GM19438 (cell line): Measurements from ENCODE around the gene EIF4A2.

ENCODE experiments used
- ATAC-seq: cut with Tn5 transposase; IDR thresholded peaks from one replicate; pipeline ENCODE4 v1.9.1; 2021; ENCODE audit warnings: low read depth; ENCODE audit not compliant: unreplicated experiment

EIF4A2 gene

GRCh38 chr3:186783058-186783730 is at the start of gene EIF4A2:
Gene EIF4A2, plus strand, starts transcription at chr3:186783577. Its CDS starts 34 bp downstream, at chr3:186783611.
- peak; percentile 52 for ATAC-seq

DNA sequence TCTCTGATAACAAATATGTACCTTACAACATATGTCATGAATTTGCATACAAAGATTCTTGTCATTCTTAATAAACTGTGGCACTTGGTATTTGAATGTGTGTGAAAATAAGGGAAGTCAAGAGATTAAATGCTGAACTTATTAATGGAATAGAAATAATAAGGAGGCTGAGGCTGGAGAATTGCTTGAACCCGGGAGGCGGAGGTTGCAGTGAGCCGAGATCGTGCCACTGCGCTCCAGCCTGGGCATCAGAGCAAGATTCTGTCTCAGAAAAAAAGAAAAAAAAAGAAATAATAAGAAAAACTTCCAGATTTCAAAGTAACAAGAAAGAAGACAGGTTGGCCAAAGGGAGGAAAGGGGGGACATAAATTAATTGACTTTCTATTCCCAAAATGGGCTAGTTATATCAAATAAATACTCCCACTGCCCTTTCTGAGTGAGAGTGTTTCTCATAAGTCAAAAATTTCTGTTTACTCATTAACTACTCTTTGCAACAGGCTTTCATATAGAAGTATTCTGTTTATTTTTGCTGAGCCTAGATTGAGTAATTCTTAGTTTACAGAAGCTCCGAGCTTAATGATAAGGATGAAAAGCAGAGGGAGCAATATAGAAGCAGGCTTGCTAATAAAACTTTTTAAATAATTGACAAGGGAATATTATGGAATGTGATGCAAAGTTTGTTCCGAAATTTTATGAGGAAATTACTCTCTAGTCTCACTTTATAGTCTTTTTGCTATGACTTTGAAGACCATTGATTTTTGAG is 40.6 kb upstream of the EIF4A2 start:
- ATAC-seq: no peak

DNA sequence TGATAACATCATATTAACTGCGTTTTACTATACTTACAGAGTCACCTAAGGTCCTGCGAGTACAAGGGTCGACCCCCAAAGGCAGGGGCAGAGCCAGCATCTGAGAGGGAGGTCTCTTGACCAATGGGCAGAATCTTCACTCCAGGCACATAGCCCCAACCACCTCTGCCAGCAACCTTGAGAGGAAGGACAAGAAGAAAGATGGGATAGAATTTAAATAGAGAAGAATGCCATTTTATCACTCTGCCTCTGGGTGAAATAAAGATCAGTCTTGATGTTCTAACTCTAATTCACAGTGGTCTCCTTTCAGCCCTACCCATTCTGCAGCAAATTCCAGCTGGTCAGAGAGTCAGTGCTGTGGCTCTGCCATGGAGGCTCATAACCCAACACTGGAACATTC is 39.7 kb upstream of the EIF4A2 start:
- ATAC-seq: no peak

DNA sequence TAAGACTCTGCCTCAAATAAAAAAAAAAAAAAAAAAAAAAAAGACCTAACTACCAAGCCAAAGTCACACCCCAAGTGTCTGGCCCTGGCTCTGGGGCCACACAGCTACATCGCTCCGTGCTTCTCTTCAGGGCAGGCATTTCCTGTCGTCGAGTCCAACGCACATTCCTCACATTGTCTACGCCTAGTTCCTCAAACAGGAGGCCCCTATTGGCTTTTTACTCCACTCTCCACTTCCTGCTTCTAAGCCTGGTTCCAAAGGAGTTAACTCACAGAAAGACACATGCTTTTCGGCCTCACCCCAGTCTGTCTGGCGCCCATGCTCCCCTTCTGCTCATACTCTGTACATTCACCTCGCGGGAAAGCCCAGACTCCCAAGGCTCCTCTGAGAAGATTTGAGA is 37.4 kb upstream of the EIF4A2 start:
- no peak for ATAC-seq

DNA sequence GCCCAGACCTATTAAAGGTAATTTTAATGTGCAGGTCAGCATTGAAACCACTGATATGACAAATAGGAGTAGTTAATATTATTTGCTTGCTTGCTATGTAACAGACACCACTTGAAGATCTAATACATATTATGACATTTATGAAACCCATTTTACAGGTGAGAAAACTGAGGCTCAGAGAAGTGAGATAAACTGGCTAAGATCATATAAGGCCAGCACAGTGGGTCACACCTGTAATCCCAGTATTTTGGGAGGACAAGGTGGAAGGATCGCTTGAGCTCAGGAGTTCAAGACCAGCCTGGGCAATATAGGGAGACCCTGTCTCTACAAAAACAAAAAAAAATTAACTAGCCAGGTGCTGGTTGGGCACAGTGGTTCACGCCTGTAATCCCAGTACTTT is 33.1 kb upstream of the EIF4A2 start:
- no peak for ATAC-seq

DNA sequence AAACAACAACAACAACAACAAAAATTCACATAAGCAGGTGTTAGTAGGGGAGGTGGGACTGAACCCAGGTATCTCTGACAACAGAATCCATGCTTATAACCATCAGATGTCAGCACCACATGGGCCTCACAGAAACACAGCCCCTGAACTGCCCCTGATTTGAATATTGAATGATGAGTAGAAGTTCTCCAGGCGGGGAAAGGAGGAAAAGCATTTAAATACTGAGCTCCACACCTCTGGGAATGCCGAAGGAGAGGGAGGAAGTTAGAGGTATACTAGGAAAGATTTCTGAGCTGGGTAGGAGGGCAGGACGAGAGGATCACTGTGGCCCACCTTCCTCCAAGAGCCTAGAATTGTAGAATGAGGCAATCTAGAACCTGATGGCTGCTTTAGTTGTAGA is 31.9 kb upstream of the EIF4A2 start:
- no peak for ATAC-seq

DNA sequence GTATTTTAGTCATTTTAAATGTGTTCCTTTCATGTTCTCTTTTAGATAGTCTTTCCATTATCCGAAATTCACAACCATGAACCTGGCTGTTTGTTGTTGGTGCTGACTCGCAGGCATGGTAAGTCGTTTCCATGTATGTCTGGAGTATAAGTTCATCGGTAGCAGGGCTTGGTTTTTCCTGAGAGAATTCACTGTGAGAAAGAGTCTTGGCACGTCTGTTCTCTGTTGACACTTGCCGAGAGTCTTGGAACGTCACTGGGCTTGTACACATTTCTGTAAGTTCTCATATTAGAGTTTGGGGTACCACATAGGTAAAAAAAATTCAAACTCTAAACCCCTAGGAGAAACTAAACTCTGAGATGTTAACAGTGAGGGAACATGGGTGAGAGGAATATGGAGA is 29.4 kb upstream of the EIF4A2 start:
- no peak for ATAC-seq

GRCh38 chr3:186754871-186755270 is 28.5 kb upstream of the EIF4A2 start:
- no peak for ATAC-seq

- ATAC-seq: no peak
These were observed 26.2 kb upstream of the EIF4A2 start for GRCh38 chr3:186757214-186757613.

DNA sequence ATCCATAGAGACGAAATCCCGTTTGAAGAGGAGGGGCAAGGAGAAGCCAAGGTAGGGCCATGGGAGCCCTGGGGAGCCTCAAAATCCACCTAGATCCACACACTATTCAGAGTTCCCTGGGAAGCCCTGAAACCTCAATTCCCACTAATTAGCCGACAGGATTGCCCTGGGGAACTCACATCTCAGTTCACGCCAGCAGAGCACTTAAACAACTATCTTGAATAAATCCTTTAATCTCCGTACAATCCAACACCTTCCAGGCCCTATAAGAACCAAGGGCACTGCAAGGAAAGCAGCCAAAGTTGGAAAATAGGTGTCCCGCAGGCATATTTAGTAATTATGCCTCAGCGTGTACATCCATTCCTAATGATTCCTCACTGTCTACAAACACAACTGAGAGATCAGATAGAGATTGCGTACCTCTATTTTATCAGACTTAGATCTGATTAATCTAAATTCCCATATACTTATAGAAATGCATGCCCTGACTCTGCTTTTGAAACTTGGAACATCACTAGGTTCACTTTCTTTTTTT is 25.6 kb upstream of the EIF4A2 start:
- ATAC-seq: no peak

DNA sequence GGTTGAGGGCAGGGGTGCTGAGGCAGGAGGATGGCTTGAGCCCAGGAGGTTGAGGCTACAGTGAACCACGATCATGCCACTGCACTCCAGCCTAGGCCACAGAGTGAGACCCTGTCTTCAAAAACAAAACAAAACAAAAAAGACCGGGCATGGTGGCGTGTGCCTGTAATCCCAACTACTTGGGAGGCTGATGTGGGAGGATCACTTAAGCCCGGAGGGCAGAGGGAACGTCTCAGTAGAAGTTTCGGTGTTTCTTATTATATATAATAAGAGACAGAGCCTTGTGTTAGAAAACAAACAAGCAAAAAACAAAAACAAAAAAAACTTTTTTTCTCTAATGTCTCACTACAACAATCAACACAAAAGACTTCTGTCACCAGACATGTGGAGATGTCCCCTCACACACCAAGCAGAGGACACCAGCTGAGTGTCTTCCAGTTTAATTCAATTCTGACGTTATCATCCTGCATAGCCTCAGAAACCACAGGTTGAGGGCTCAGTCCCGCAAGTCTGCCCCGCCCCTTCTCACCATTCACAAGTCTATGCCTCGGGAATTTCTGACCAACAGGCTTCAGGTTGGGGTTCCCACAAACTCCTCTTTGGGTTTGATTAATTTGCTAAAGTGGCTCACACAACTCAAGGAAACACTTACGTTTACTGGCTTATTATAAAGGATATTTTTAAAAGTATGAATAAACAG is 24.0 kb upstream of the EIF4A2 start:
- ATAC-seq: no peak

DNA sequence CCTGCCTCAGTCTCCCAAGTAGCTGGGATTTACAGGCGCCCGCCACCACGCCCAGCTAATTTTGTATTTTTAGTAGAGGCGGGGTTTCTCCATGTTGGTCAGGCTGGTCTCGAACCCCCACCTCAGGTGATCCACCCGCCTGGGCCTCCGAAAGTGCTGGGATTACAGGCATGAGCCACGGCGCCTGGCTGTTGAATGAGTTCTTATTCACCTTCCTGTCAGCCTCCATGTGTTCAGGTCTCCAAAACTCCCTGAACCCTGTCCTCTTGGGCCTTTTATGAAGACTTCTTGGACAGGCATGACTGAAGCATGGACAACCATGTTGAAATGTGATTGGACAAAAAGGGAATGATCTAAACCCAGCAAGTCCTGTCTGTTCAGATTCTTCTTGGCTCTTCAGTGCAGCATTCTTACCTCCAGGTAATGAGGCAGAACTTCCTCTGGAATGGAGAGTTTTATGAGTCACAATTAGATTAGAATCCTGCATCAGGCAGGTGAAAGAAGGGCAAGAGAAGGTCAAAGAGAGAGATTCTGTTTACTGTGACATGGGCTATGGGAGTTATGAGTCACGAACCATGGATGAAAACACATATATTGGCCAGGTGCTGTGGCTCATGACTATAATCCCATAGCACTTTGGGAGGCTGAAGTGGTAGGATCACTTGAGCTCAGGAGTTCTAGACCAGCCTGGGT is 23.1 kb upstream of the EIF4A2 start:
- no peak for ATAC-seq

DNA sequence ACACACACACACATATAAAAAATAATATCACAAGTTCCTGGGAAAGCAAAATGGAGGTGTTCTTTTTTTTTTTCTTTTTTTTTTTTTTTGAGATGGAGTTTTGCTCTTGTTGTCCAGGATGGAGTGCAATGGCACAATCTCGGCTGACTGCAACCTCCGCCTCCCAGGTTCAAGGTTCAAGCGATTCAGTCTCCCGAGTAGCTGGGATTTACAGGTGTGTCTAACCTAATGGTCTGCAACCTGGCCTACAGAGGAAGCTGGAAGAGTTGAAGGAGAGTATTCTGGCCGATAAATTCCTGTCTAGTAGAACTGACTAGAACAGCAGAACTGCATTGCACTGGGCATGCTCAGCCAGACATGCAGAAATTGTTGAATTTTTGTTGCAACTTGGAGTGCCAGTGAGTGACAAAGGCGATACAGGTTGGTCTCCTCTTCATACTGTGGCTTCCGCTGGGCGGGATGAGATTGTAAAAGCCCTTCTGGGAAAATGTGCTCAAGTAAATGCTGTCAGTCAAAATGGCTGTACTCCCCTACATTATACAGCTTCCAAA is 22.4 kb upstream of the EIF4A2 start:
- ATAC-seq: no peak

GRCh38 chr3:186772281-186772694 is 11.1 kb upstream of the EIF4A2 start:
- ATAC-seq: peak; percentile 42

GRCh38 chr3:186772701-186773417 is 10.5 kb upstream of the EIF4A2 start:
- ATAC-seq: peak; percentile 90

GRCh38 chr3:186775999-186776398 is 7.4 kb upstream of the EIF4A2 start:
- no peak for ATAC-seq

DNA sequence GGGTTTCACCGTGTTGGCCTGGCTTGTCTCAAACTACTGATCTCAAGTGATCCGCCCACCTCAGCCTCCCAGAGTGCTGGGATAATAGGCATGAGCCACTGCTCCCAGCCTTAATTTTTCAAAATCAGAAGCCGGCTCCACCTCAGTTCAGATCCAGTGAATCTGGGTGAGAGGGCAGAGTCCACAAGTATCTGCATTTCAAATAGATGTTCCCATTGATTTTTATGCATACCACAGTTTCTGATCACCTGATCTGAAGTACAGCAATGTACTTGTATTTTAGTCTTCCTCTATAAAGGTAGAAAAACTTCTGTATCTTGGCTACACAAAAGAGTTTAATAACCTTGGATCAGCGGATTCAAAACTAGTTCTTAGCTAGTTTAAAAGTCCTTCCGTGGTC is 4.2 kb upstream of the EIF4A2 start:
- ATAC-seq: no peak

GRCh38 chr3:186782542-186783057 is 777 bp upstream of the EIF4A2 start:
- no peak for ATAC-seq

GRCh38 chr3:186783731-186784515 is 546 bp downstream of the EIF4A2 start:
- ATAC-seq: peak; percentile 72
